ENCODE measurements around the gene JAKMIP2.

The JAKMIP2 gene

GRCh38 chr5:147773139-147773538 lies 9.4 kb downstream of the JAKMIP2 start:
- TF ChIP-seq, protein P1, sequence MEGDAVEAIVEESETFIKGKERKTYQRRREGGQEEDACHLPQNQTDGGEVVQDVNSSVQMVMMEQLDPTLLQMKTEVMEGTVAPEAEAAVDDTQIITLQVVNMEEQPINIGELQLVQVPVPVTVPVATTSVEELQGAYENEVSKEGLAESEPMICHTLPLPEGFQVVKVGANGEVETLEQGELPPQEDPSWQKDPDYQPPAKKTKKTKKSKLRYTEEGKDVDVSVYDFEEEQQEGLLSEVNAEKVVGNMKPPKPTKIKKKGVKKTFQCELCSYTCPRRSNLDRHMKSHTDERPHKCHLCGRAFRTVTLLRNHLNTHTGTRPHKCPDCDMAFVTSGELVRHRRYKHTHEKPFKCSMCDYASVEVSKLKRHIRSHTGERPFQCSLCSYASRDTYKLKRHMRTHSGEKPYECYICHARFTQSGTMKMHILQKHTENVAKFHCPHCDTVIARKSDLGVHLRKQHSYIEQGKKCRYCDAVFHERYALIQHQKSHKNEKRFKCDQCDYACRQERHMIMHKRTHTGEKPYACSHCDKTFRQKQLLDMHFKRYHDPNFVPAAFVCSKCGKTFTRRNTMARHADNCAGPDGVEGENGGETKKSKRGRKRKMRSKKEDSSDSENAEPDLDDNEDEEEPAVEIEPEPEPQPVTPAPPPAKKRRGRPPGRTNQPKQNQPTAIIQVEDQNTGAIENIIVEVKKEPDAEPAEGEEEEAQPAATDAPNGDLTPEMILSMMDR (IDR thresholded peaks at IDR 0.05) = no peak

DNA sequence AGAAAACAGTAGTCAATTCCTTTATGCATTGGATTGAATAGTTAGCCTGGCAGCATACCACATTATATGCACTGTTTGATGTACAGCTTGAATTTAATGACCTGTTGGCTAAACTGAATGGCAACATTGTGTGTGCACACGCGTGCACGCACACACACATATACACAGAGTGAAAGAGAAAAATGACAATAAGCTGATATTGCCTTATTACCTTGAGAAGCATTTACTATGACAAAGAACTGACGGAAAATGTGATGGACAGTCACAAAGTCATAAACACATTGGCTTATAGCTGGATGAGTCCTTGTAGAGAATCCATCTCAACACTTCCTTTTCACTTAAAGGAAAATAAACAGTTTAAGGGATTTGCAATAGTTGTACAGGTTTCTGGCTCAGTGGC lies 15.5 kb downstream of the JAKMIP2 start:
- no peak for DNase-seq (ENCODE audit: low spot score)
- TF ChIP-seq, protein P1 (IDR thresholded peaks at IDR 0.05) = no peak
- Histone ChIP-seq H3K4me3 (no peak overlapping the region), H3K27ac (no peak overlapping the region)

More at GRCh38 chr5:147773139-147773538, 9.4 kb downstream of the JAKMIP2 start:
- no peak overlapping the region for H3K27ac ChIP-seq
- no peak overlapping the region for H3K4me3 ChIP-seq
- no peak for DNase-seq (ENCODE audit: low spot score)

GRCh38 chr5:147763791-147764525 lies 18.6 kb downstream of the JAKMIP2 start:
- Histone ChIP-seq H3K27ac (no peak overlapping the region), H3K4me3 (no peak overlapping the region)
- TF ChIP-seq, protein P1 (IDR thresholded peaks at IDR 0.05) = no peak
- DNase-seq (ENCODE audit: low spot score) = no peak

GRCh38 chr5:147760086-147760875 lies 22.2 kb downstream of the JAKMIP2 start:
- Histone ChIP-seq H3K4me3 (no peak overlapping the region), H3K27ac (no peak overlapping the region)
- TF ChIP-seq, protein P1 (IDR thresholded peaks at IDR 0.05) = no peak
- DNase-seq (ENCODE audit: low spot score) = no peak

DNA sequence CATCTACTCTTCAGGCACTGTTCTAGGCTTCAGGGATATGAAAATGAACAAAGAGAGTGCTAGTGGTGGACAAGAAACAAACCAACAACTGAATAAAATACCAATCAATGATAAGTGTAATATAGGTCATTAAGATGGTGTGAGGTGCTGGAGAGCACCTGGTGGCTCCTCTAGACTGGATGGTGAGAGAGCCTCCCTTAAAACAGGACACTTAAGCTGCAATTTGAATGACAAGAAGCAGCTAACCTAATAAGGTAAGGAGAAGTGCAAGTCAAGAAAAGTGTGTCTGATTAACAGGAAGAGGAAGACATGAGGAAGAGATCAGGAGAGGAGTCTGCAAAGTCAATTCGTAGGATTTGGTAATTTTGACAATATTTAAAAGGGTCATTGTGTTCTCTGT lies 23.1 kb downstream of the JAKMIP2 start:
- no peak overlapping the region for H3K4me3 ChIP-seq
- TF ChIP-seq, protein P1 (IDR thresholded peaks at IDR 0.05) = no peak
- H3K27ac ChIP-seq = no peak overlapping the region
- no peak for DNase-seq (ENCODE audit: low spot score)

- no peak overlapping the region for H3K4me3 ChIP-seq
- H3K27ac ChIP-seq = no peak overlapping the region
- DNase-seq (ENCODE audit: low spot score) = no peak
- TF ChIP-seq, protein P1 (IDR thresholded peaks at IDR 0.05) = no peak
Measured at GRCh38 chr5:147756566-147756965, 26.0 kb downstream of the JAKMIP2 start.
